Measurements from ENCODE around the gene BAD. TPM values are rescaled to one million over a fixed set of nuclear protein-coding genes. Genes with fewer than 3 reads are reported as not detected.

BAD gene
- total RNA-seq, 3 donors from 2014 or later: 56.8 to 90.9 (median 75.4) TPM

GRCh38 chr11:64268893-64269539 is 15.4 kb downstream of the BAD start:
- Histone ChIP-seq H3K36me3 (ENCODE audit: low read depth) (peaks cover 4% of the 10 kb centered on the region), H3K4me1 (ENCODE audit: low read depth) (peaks cover 32% of the 10 kb centered on the region), H3K4me3 (peak overlapping the region; percentile 46), H3K9me3 (no peaks in the 10 kb centered on the region)
- ATAC-seq (peak; percentile 21), DNase-seq (peak; percentile 74 to 87 (median 83))
- TF ChIP-seq, protein P1, sequence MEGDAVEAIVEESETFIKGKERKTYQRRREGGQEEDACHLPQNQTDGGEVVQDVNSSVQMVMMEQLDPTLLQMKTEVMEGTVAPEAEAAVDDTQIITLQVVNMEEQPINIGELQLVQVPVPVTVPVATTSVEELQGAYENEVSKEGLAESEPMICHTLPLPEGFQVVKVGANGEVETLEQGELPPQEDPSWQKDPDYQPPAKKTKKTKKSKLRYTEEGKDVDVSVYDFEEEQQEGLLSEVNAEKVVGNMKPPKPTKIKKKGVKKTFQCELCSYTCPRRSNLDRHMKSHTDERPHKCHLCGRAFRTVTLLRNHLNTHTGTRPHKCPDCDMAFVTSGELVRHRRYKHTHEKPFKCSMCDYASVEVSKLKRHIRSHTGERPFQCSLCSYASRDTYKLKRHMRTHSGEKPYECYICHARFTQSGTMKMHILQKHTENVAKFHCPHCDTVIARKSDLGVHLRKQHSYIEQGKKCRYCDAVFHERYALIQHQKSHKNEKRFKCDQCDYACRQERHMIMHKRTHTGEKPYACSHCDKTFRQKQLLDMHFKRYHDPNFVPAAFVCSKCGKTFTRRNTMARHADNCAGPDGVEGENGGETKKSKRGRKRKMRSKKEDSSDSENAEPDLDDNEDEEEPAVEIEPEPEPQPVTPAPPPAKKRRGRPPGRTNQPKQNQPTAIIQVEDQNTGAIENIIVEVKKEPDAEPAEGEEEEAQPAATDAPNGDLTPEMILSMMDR (IDR thresholded peaks at IDR 0.05): no peak
- intact Hi-C loops (cut with DNase I, micrococcal nuclease): no loop called here

DNA sequence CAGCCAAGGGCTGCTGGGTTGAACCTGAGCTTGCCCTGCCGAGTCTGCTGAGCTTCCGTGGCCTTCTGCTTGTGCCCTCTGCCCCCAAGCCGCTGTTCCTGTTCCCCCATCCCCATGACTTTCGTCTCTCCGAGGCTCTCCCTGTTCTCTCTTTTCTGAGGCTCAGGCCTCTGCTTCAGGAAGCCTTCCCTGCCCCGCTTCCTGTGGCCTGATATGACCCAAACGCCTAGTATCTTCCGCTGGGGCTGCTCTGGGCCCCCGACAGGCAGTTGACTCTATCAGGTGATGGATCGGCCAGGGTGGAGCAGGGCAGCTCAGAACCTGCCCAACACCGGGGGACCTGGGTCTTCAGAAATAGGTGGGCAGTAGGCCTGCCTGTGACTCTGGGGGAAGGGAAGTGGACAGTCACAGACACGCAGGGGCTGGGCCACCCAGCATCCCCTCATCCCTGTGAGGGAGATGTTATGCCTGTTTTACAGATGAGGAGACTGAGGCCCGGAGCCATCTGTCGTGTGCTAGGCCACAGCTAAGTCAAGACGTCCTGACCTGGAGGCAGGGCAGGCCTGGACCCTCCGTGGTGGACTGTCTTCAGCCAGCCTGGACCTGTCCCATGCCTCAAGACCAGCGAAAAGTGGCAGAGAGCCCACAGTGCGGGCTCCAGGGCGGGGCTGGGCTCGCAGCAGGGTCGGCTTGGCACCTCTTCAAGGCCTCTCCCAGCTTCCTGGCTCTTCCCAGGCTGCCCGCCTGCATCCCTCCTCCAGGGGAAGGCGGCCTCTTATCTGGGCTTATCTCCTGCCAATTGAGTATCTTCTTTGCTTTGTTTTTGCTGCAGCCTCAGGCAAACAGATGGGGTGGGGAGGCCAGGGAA is 16.2 kb downstream of the BAD start:
- H3K4me1 ChIP-seq (ENCODE audit: low read depth): peaks cover 27% of the 10 kb centered on the region
- no peak overlapping the region for H3K4me3 ChIP-seq
- TF ChIP-seq, protein P1 (IDR thresholded peaks at IDR 0.05): no peak
- no peaks in the 10 kb centered on the region for H3K9me3 ChIP-seq
- DNase-seq (peak; percentile 80 to 87 (median 83)), ATAC-seq (peak; percentile 10)
- peaks cover 4% of the 10 kb centered on the region for H3K36me3 ChIP-seq (ENCODE audit: low read depth)
- intact Hi-C loops (cut with DNase I, micrococcal nuclease): no loop called here

DNA sequence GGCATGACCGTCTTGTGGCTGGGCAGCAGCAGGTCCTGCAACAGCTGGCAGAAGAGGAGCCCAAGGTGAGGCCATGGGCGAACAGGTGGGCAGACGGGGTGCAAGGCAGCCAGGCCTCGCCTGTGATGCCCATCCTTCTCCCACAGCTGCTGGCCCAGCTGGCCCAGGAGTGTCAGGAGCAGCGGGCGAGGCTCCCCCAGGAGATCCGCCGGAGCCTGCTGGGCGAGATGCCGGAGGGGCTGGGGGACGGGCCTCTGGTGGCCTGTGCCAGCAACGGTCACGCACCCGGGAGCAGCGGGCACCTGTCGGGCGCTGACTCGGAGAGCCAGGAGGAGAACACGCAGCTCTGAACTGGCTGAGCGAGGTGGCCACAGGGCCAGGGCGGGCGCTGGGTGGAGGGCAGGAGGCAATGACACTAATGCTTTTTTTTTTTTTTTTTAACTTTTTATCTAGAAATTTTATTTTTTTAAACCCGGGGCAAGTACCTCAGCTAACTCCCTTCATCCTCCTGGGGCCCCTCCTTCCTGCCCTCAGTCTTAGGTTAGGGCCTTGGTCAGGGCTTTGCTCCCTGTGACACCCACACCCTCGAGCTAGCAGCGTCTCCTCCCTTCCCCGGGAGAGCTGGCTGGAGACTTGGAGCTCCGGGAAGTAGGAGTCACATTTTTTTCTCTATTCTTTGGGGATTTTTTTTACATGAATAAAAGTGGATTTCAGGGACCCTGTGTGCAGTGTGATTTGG is 17.1 kb downstream of the BAD start:
- H3K36me3 ChIP-seq (ENCODE audit: low read depth): peaks cover 4% of the 10 kb centered on the region
- H3K4me3 ChIP-seq: no peak overlapping the region
- ATAC-seq (no peak), DNase-seq (no peak)
- intact Hi-C loops (cut with DNase I, micrococcal nuclease): no loop called here
- H3K9me3 ChIP-seq: no peaks in the 10 kb centered on the region
- TF ChIP-seq, protein P1 (IDR thresholded peaks at IDR 0.05): no peak
- peaks cover 18% of the 10 kb centered on the region for H3K4me1 ChIP-seq (ENCODE audit: low read depth)

- intact Hi-C loops (cut with DNase I, micrococcal nuclease): no loop called here
- DNase-seq: peak in 1 of 3 donors; percentile 55
- ATAC-seq: no peak
- Histone ChIP-seq H3K9me3 (no peaks in the 10 kb centered on the region), H3K4me1 (ENCODE audit: low read depth) (peaks cover 11% of the 10 kb centered on the region), H3K36me3 (ENCODE audit: low read depth) (peaks cover 4% of the 10 kb centered on the region), H3K4me3 (no peak overlapping the region)
- TF ChIP-seq, protein P1 (IDR thresholded peaks at IDR 0.05): no peak
Observed at GRCh38 chr11:64266339-64266738, 18.1 kb downstream of the BAD start.

Measured in mucosa of descending colon (tissue), 3 donors.